HG03378 (cell line): ENCODE measurements around the gene ANKRD55.
A peak's percentile ranks its signal among the peaks of the same experiment; 100 is the strongest.
"Not testable (repeated sequence)": the region's sequence is repeated elsewhere in the genome, so short reads cannot be mapped to it uniquely, and the experiment has no call there.

Experiments used
- ATAC-seq: cut with Tn5 transposase; IDR thresholded peaks from one replicate; pipeline ENCODE4 v1.9.1; 2021; ENCODE audit warnings: mild to moderate bottlenecking, moderate library complexity; ENCODE audit not compliant: unreplicated experiment

The ANKRD55 gene

GRCh38 chr5:56083286-56083854 lies 149.8 kb downstream of the ANKRD55 start:
- ATAC-seq, result no peak

DNA sequence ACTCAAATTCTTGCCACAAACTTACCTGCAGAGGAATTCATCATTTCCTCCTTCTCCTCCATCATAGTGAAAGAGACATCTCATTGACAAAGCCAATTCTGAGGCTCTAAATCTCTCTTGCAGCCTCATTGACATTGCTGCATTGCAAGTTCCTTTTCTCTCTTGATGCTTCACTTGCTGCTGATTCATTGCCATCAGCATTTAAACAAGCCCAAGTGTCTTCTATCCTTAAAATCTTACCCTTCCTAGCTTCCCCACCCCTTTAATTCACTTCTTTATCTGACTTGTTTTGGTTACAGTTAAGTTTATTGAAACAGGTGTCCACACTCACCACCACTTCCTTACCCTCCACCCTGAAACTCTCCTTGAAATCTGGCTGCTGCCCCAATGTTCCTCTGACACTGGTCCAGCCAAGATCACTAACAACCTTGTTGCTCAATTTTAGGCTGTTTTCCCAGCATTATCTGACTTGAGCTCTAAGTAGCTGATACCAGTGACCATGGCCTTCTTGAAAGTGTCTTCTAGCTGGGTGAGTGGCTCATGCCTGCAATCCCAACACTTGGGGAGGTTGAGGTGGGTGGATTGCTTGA lies 152.0 kb downstream of the ANKRD55 start:
- peak; percentile 46 for ATAC-seq

GRCh38 chr5:56080375-56081052 lies 152.6 kb downstream of the ANKRD55 start:
- peak; percentile 78 for ATAC-seq

- not testable (repeated sequence) for ATAC-seq
Observed at GRCh38 chr5:56079157-56079500, 154.0 kb downstream of the ANKRD55 start.

DNA sequence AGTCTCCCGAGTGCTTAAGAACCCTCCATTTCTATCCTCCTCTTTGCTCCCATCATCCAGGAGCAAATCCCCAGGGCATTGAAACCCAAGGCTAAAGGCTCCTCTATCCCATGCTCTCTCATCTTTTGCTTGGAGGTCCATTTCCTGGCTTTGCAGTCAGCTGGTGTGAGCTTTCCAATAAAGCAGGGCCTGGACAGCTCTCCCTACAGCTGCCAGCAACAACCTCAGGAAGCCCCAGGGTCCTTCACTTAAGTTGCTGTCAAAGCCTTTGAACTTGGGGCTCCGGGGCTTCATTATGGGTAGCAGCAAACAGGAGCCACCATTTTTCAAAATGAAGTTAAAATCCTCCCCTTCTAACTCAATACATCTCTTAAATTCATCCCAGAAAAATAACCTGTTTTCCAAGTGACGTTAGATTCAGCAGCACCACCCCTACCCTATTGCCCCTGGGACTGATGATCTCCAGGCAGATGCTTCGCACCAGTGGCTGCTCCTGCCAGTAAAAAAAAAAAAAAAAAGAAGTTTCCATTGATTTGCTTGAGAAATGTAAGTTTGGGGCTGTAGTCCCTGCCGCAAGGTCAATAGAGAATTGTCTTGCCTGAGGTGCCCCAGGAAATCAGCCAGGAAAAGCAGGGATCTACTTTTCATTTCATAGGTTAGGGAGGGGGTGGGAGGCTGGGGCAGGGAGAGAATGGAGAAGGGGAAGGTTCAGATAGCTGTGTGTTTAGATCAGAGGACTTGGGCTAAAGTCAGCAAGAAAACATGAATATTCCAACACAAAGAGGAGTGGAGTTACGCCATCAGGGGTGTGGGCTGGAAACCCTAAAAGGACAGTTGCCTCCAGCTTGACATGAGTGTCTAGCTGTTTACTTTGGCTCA lies 154.6 kb downstream of the ANKRD55 start:
- no peak for ATAC-seq

GRCh38 chr5:56077796-56078233 lies 155.3 kb downstream of the ANKRD55 start:
- ATAC-seq, result no peak

GRCh38 chr5:56076486-56076885 lies 156.6 kb downstream of the ANKRD55 start:
- ATAC-seq, result no peak

DNA sequence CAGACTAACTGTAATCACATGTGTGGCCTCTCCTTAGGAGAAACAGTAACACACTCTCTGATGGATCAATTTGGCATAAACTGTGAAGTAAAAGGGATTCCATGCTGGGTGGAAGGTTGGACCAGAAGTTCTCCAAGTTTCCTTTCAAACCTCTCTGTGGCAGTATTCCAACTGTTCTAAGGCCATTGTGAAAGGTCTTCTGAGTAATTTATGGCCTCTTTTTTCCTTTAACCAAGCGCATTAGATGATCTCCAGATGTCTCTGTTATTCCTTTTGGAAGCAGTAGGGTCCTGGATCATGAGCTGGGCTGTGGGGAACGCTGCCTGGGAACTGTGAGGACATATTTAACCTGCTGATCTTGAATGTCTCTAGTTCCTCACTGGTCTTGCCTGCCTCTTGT lies 157.8 kb downstream of the ANKRD55 start:
- no peak for ATAC-seq

DNA sequence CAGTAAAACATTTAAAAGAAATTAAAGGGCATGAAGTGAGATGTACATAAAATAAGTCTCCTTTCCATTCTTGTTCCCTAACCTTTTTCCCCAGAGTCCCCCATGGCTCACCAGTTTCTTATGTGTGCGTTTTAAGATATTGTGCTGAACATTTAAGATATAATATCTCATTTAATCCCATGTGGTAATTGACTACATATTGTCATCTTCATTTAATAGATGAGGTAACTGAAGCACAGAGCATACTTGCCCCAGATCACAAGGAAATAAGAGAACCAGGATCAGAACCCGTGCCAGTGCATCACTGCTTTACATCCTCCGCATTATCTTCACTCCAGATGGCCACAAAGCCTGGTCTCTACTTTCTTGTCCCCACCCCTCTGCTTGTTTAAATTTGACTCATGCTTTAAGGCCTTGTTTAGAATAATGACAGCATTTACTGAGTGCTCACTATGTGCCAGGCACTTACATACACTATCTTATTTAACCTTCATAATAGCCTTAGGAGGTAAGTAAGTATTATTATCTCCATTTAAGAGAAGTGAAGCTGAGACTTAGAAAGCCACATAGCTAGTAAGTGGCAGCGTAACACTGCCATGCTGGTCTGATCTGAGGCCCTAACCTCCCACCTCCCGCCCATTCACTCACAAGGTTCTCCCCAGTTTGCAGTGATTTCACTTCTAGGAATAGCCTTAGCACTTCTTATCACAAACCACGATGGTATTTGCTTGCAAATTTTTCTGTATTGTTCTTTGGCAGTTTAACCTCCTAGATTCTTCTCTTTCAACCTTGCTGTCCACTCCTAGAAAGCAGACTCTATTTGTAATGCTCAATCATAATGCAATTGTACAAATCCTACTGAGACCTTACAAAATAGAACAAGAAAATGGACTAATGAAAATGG lies 160.0 kb downstream of the ANKRD55 start:
- ATAC-seq, result no peak

DNA sequence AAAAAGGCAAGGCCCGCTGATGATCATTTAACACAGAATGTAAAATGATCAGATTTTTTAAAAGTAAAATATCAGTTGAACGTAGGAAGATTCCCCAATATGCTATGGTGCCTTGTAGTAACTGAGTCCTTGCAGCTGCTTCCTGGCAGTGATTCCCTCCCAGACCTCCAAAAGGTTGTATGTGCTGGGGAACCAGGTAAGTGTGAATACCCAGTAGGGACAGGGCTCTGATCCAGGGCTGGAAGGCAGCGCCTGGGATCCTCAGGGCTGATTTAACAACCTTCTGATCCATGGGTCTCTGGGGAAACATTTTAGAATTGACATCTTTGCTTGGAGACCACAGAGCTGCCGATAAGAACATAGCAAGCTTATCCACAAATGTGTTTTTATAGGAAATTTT lies 161.7 kb downstream of the ANKRD55 start:
- ATAC-seq, result no peak

GRCh38 chr5:56070851-56071465 lies 162.2 kb downstream of the ANKRD55 start:
- ATAC-seq, result no peak

- no peak for ATAC-seq
Observed at GRCh38 chr5:56069652-56070226, 163.4 kb downstream of the ANKRD55 start.

DNA sequence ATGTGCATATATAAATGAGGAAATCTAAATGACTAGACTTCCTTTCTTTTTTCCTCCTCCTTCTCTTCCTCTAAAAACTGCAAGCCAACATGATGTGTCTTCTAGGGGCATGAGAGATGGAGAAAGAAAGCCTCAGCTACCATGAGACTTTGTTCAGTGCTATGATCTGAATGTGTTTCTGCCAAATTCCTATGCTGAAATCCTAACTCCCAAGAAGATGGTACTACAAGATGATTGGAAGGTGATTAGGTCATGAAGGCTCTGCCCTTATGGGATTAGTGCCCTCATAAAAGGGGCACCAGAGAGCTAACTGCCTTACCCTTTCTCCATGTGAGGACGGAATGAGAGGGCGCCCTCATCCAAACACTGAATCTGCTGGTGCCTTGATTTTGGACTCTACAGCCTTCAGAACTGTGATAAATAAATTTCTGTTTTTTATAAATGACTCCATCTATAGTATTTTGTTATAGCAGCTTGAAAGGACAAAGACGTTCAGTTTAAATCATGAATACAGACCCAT lies 166.1 kb downstream of the ANKRD55 start:
- ATAC-seq, result no peak

- peak; percentile 57 for ATAC-seq
Observed at GRCh38 chr5:56064984-56065383, 168.1 kb downstream of the ANKRD55 start.

- ATAC-seq, result no peak
Observed at GRCh38 chr5:56060276-56061110, 172.6 kb downstream of the ANKRD55 start.

- no peak for ATAC-seq
Observed at GRCh38 chr5:56059854-56060253, 173.3 kb downstream of the ANKRD55 start.

DNA sequence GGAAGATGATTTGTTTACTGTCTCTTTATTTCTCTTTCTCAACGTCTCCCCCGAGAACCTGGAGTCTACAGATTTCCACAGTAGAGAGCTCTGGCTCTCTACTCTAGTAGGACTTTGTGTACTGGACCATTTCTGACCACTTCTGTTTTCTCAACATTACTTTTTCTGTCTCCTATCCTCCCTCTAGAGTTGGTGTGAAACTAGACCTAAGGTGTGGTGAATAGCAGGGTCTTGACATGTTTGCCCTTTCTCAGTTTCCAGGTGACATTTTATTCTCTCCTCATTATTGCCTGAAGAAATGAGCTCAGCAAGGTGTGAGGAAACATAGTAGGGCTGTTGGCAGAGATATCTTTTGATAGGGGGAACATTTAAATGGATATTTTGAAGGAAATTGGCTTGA lies 176.3 kb downstream of the ANKRD55 start:
- peak; percentile 76 for ATAC-seq

- no peak for ATAC-seq
Observed at GRCh38 chr5:56055859-56056258, 177.3 kb downstream of the ANKRD55 start.

GRCh38 chr5:56055287-56055686 lies 177.8 kb downstream of the ANKRD55 start:
- no peak for ATAC-seq
